Metanephros (tissue), 1 donor: Measurements from ENCODE around the gene OBP2B. TPM values are rescaled to one million over a fixed set of nuclear protein-coding genes. Genes with fewer than 3 reads are reported as not detected.

Experiments
- total RNA-seq: library from RNA; depleted of rRNA; stranded (reverse); fragments of >200 nt; gene quantifications from one replicate; pipeline ENCODE4 v1.2.3, GENCODE V29; 2014

OBP2B gene
- not detected for total RNA-seq

GRCh38 chr9:133208880-133209300 is at the start of gene OBP2B:
Gene OBP2B (minus strand): TSS chr9:133209250. CDS start chr9:133209199, 51 bp downstream.

DNA sequence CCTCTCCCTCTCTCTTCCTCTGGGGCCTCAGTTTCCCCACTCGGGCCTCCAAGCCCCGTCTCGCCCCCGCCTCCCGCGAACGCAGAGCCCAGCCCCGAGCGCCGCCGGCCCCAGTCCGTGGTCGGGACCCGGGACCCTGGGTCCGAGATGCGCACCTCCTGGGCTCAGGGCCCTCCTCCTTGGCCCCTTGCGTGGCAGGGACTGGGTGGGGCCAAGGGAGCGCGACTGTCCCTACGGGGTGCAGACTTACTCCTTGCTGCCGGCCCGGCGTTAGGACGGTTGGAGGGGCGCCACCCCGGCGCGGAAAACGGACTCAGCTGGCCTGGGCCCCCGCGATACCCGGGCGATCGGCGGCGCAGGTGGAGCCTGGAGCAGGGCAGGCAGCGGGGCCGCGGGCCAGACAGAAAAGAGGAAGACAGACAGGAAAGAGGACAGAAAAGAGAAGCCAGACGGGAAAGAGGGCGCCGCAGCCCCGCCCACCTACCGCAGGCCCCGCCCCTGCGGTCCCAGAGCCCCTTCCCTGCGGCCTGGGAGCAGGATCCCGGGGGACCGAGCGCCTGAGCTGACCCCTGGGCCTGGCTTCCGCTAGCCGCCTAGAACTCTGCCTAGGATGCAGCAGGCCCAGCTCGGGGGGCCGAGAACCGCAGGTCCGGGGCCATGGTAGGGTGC is 45.4 kb downstream of the OBP2B start, which contains the start of gene GBGT1:
TSS of gene GBGT1 (minus strand) at position 411 of the 669 bp plus-strand sequence. CDS start 1,502 bp downstream, outside the sequence.

Other genes with a start within 250 kb of the OBP2B start
- gene GFI1B, start 230.6 kb downstream of the OBP2B start, total RNA-seq: 2.0 TPM
- gene GTF3C5, start 178.3 kb downstream of the OBP2B start, total RNA-seq: 46.4 TPM
- gene CEL, start 147.3 kb downstream of the OBP2B start, total RNA-seq: 4.4 TPM
- 42.4 TPM for gene RALGDS, start 88.0 kb downstream of the OBP2B start, total RNA-seq
- 5.6 TPM for gene GBGT1, start 45.3 kb downstream of the OBP2B start, total RNA-seq
- 5.1 TPM for gene ABO, start 66.0 kb upstream of the OBP2B start, total RNA-seq
- 18.0 TPM for gene SURF6, start 126.9 kb upstream of the OBP2B start, total RNA-seq
- gene MED22, start 138.9 kb upstream of the OBP2B start, total RNA-seq: 27.1 TPM
- 1,659 TPM for gene RPL7A, start 139.0 kb upstream of the OBP2B start, total RNA-seq
- gene SURF1, start 147.2 kb upstream of the OBP2B start, total RNA-seq: 29.8 TPM
- gene SURF2, start 147.3 kb upstream of the OBP2B start, total RNA-seq: 22.6 TPM
- gene SURF4, start 166.8 kb upstream of the OBP2B start, total RNA-seq: 148 TPM
- 2.0 TPM for gene STKLD1, start 167.1 kb upstream of the OBP2B start, total RNA-seq
- 15.8 TPM for gene REXO4, start 208.8 kb upstream of the OBP2B start, total RNA-seq
- gene ADAMTS13, start 213.1 kb upstream of the OBP2B start, total RNA-seq: 6.0 TPM